CD4-positive, alpha-beta T cell treated with Interleukin-6 for 4 hours (primary cell): ENCODE data around the gene TNS4.

ENCODE experiments used
- DNase-seq: peaks from one replicate; pipeline ENCODE4 v3.0.0-alpha.2; 2020; ENCODE audit warnings: mixed read lengths

The TNS4 gene

GRCh38 chr17:40454613-40454995 is 46.8 kb downstream of the TNS4 start:
- no peak for DNase-seq

- no peak for DNase-seq
Measured at GRCh38 chr17:40453881-40454612, 47.4 kb downstream of the TNS4 start.

- no peak for DNase-seq
Measured at GRCh38 chr17:40452921-40453378, 48.5 kb downstream of the TNS4 start.

- no peak for DNase-seq
Measured at GRCh38 chr17:40452216-40452787, 49.1 kb downstream of the TNS4 start.

GRCh38 chr17:40451420-40451819 is 50.0 kb downstream of the TNS4 start:
- no peak for DNase-seq

GRCh38 chr17:40450175-40450574 is 51.2 kb downstream of the TNS4 start:
- DNase-seq: peak; percentile 67

- no peak for DNase-seq
Measured at GRCh38 chr17:40448639-40449261, 52.7 kb downstream of the TNS4 start.

- DNase-seq: peak; percentile 15
Measured at GRCh38 chr17:40448213-40448638, 53.2 kb downstream of the TNS4 start.

GRCh38 chr17:40447806-40448205 is 53.6 kb downstream of the TNS4 start:
- DNase-seq: no peak

- no peak for DNase-seq
Measured at GRCh38 chr17:40447148-40447644, 54.2 kb downstream of the TNS4 start.

GRCh38 chr17:40445751-40446468 is 55.5 kb downstream of the TNS4 start:
- DNase-seq: no peak

GRCh38 chr17:40443988-40444899 is 57.2 kb downstream of the TNS4 start:
- no peak for DNase-seq

GRCh38 chr17:40443196-40443987 is 58.0 kb downstream of the TNS4 start, which contains the start of gene IGFBP4:
IGFBP4 (plus strand) TSS chr17:40443450; CDS start chr17:40443736, 286 bp downstream.
- peak; percentile 80 for DNase-seq

GRCh38 chr17:40442392-40443195 is 58.8 kb downstream of the TNS4 start:
- DNase-seq: no peak

- DNase-seq: no peak
Measured at GRCh38 chr17:40440166-40440565, 61.3 kb downstream of the TNS4 start.

GRCh38 chr17:40437095-40437732 is 64.2 kb downstream of the TNS4 start:
- DNase-seq: no peak

- no peak for DNase-seq
Measured at GRCh38 chr17:40436636-40437035, 64.8 kb downstream of the TNS4 start.

- DNase-seq: peak; percentile 23
Measured at GRCh38 chr17:40433551-40434415, 67.6 kb downstream of the TNS4 start.
